GM12872 (cell line): ENCODE measurements around the gene WDR86.

Experiments used
- TF ChIP-seq, protein P1 (sequence below): IDR thresholded peaks from 3 replicates; pipeline ENCODE4 v1.5.1; 2011; ENCODE audit warnings: low read depth, mild to moderate bottlenecking, low read length, moderate library complexity; ENCODE audit not compliant: insufficient read depth

The WDR86 gene

DNA sequence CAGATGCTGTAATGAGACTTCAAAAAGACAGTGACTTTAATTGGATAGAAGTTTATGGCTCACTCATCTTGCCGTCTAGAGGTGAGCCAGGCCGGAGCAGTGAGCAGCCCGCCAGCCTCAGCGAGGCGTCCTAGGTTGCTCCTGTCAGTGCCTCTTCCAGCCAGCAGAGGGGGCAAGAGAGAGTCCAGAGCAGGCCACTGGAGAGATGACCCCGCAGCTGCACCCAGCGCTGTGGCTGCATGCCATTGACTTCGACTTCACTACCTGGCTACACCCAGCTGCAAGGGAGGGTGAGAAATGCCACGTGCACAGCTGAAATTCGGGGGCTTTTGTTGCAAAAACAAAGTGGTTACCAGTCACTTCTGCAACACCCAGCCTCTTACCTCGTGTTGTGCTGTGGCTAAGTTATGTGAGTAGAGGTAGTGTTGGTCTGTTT lies 41.7 kb downstream of the WDR86 start:
- TF ChIP-seq, protein P1, sequence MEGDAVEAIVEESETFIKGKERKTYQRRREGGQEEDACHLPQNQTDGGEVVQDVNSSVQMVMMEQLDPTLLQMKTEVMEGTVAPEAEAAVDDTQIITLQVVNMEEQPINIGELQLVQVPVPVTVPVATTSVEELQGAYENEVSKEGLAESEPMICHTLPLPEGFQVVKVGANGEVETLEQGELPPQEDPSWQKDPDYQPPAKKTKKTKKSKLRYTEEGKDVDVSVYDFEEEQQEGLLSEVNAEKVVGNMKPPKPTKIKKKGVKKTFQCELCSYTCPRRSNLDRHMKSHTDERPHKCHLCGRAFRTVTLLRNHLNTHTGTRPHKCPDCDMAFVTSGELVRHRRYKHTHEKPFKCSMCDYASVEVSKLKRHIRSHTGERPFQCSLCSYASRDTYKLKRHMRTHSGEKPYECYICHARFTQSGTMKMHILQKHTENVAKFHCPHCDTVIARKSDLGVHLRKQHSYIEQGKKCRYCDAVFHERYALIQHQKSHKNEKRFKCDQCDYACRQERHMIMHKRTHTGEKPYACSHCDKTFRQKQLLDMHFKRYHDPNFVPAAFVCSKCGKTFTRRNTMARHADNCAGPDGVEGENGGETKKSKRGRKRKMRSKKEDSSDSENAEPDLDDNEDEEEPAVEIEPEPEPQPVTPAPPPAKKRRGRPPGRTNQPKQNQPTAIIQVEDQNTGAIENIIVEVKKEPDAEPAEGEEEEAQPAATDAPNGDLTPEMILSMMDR, result peak; percentile 98

DNA sequence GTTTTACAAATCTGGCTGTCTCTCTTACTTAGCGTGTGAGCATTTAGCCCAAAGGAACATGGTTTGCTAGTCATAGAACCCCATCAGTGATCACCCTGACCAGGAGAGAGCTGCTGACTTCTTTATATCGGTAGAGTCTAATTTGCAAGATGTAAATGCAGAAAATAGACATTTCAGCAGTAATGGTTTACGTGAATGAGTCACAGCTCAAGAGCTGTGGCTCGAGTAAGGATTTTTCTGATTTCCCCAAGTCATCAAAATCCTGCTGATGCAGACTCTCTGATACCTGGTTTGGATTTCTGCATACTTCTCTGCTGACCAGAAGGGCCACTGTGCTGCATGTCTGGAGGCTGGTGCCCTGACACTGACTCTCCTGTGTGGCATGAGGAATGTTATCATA lies 42.6 kb downstream of the WDR86 start:
- TF ChIP-seq, protein P1, result no peak

DNA sequence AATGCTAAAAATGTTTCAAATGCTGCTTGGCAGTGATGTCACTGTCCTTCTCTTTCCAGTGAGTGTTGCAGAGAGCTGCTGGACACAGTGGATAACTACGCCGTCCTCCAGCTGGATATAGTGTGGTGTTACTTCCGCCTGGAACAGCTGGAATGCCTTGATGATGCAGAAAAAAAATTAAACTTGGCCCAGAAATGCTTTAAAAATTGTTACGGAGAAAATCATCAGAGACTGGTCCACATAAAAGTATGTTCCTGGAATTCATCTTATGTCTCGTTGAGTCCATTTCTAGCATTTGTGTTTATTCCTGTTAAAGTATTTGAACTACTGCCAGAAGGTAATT lies 43.0 kb downstream of the WDR86 start:
- TF ChIP-seq, protein P1, result no peak

DNA sequence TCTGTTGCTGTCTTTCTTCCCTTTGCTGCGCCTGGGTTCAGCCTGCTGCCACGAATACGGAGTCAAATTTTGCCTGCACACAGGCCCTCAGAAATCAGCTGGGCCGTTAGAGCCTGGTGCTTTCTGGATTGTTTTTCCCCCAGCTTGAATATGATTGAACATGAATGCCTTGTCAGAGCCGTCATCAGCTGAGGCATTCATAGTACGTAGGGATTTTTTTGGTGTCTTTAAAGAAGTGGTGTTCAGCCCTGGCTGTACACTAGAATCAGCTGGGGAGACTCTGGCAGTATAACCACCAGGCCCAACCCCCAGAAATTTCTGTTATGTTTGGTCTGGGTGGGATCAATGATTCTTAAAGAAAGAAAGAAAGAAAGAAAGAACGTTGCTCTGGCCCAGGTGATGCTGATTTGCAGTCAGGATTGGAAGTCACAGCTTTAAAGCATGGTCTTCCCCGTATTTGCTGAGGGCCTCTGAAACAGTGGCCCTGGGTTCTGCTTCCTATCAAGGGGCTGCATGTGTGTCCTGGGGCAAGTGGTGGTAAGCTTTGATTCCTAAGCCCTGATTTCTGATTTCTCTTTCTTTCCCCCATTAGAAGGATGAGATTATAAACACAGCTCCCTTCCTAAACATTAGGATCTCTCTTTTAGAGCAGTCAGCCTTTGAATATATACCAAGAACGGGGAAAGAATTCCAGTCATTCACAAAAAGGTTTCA lies 43.5 kb downstream of the WDR86 start:
- TF ChIP-seq, protein P1, result no peak

DNA sequence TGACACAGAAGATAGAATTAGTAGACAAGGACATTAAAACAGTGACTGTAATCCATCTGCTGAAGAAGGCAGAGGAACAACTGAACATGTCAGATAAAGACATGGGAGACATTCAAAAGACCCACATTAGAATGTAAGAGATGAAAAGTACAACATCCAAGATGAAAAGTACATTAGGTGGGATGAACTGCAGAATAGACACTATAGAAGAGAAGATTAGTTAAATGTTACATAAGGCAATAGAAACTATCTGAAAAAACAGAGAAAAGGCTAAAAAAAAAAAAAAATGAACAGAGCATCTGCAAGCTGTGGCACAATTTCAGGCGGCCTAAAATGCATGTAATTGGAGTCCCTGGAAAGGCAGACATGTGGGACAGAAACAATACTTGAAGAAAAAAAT lies 46.7 kb downstream of the WDR86 start:
- TF ChIP-seq, protein P1, result no peak

DNA sequence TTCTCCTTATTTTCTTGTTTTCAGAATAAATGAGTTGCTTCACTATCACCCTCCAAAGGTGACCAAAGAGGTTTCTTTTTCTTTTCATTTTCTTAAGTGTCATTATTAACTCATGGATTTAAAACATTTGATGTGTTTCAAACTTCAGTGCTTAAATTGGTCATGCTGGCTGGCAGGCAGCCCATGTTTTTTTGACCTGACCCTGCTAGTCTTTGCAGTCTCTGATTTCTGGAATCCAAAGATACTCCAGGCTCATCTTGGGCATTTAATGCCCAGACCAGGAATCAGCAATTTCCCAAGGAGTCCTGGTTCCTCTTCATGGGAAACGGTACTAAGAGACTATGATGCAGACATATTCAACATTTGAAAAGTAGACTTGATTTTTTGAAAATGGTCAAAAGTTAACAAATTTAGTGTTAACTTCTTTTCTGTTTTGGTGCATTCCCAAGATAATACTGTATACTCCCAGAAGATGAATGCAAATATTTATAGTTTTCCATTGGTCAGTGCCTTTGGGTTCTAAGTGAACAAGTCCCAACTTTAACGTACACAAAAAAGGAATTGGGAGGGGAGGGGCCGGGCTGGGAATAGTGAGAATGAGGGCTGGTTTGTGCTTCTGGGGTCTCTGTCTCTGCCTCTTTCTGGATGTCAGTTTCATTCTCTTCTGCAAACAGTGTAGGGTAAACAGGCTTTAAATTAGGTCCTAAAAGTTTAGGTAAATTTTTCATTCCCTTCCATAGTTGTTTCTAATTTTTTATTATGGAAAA lies 48.5 kb downstream of the WDR86 start:
- TF ChIP-seq, protein P1, result no peak

DNA sequence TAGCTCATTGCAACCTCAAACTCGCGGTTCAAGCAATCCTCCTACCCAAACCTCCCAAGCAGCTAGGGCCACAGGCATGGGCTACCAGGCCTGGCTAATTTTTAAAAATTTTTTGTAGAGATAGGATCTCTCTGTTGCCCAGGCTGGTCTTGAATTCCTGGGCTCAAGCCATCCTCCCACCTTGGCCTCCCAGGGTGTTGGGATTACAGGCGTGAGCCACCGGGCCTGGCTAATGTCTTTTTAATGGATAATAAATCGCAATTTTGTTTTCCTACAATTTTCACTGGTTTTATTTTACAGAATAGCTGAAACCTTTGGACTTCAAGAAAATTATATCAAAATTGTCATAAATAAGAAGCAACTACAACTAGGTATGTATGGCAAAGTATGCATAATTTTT lies 57.3 kb downstream of the WDR86 start:
- TF ChIP-seq, protein P1, result no peak
